NCI-H2029 treated with DMSO at 0.1 percent for 48 hours (cell line): ENCODE results near the gene PCDH9.

Source experiments
- DNase-seq: peaks from one replicate; lab custom pipeline; 2025; lab: John Stamatoyannopoulos, UW

Gene PCDH9

DNA sequence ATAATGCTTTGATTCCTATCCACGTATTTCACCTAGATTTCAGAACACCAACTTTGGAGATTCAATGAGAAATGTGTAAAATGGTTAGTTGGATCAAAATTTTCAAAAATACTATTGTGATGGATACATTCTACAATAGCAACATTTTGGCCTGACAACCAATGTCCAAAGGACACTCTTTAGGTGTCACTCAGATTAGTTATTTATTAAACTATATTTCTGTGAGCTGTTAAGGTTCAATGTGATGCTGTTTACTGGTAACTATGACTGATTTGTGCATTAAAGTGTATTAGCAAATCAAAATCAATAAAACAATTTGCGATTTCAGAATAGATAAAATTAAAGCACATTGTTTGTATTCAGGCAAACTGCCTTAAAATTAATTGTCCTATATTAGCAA is 149.8 kb downstream of the PCDH9 start:
- DNase-seq, result no peak

DNA sequence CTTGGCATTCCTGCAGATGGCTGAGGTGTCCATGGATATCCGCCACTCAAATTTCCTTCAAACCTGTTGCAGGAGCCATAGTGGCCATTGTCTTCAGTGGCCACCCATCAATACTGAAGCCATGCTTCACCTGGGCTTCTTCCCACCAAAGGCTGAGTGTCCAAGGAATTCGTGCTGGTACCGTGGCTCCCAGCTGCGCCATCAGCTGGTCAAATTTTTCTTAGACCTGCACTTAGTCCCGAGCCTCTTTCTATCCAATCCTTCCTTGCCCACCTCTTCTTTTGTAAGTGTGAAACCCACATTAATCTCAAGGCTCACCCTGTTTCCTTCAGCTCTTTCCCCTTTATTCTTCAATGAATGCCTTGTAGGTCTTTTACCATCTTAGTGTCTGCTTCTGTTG is 152.1 kb downstream of the PCDH9 start:
- DNase-seq, result no peak

DNA sequence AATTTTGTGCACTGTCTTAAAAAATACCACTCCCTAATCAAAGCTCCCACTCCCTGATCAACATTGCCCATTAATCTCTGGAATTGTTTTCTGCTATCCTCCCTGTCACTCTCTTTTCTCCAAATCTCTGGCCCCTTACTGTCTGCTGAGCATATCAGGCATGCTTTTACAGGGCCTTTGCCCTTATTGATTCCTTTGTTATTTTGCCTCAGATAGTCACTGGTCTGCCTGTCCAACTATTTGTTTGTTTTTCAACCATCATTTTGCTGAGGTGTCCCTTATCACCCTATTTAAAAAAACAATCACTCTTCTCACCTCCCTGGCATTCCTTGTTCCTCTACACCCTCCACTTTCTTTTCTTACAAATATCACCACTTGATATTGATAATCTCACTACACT is 153.0 kb downstream of the PCDH9 start:
- no peak for DNase-seq

DNA sequence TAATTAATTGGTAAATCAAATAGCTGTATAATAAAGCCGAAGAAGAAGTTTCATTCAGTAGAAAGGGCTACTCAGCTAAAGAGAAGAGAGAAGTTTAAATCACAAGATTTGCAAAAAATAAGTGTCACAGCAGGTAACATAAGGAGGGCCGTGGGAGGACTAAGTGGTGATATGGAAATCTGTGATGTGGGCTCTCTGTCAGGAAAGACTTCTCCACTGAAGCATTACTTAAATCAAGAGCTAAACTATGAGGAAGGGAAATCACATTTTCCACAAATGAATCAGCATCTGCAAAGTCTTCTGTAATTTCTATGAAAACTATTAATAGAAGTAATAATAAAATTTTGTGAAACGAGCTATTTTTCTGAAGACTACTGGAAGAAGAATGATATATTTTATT is 153.8 kb downstream of the PCDH9 start:
- no peak for DNase-seq

DNA sequence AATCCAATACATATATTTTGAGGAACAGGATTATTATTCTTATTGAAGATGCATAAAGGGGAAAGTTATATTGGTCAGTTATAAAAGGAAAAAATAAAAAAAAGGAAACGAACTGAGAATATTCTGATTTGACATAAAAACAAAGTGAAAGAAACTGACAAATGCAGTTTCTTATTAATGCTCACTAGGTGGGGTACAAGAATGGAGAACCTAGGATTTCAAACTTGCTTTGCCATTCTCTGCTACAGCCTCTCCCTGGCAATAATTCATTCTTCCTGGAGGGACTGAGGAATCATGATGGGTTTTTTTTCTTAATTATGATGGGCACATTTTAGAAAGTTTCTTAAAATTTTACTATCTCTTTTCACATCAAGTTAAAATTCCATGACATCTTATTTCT is 154.9 kb downstream of the PCDH9 start:
- no peak for DNase-seq

DNA sequence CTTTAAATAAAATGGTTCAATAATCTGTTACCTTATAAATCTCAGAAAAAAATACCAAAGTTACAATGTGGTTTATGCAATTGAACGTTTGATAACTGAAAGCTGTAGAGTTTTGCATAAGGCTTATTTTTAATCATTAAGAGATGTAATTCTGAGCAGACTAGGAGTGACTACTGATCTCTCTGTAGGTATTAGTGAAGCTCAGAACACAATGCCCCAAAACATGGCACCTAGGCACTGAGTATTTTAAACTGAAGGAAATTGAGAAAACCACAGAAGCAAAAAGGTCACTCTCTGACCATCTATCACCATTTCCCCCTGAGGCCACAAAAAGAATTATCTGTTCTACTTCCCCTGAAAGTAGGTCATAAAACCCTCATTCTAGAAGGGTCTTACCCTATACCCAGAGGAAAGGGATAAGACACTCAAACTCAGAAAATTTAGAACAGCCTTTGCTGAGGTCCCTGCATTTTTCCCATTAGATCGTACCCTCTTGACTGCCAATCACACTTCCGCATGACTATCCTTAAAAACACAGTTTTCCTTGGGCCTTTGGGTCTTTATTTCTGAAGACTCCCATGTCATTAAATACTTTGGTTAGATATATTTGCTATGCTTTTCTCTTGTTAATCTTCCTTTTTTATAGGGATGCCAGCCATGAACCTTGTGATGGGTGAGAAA is 158.1 kb downstream of the PCDH9 start:
- DNase-seq, result no peak

DNA sequence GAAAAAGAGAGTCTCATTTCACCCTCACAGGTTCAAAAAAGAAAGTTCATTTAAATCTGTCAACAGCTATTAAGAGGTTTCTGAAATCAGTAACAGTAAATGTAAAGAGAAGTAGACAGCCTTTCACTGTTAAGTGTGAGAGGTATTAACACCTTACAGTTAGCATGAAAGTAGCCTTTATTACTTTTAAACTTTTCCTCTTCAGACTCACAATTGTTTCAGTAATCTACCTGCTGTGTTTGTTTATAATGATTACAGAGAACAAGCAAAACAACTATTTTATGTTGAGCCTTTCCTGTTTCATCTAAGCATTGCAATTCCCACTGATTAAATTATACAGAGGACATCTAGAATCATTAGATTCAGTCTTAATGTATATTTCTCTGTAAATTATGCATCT is 159.8 kb downstream of the PCDH9 start:
- no peak for DNase-seq

DNA sequence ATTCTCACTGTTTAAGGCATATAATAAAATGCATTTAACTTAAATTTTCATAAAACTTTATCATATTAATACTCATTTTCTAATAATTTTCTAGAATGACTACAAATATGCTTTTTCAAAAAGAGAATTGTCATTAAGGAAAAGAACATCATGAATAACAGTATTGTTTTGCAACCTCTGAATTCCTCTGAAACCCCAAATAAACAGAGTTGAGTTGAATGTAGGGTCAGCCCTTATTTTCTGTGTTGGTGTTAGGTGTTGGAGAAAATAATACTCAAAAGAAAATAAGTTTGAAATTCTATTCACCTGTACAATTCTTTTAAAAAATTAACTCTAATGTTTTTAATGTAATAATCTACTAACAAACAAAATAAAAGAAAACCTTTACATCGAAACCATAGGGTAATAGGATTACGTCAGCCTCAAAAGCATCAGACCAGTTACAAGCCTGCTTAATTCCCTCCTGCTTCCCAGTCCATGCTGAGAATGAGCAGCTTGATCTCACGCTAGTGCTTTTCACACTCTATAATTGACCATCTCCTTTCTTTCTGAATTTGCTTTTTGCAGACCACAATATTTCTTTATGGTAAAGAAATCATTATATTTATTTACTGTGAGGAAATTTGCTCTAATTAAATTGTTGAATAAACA is 160.9 kb downstream of the PCDH9 start:
- DNase-seq, result no peak

DNA sequence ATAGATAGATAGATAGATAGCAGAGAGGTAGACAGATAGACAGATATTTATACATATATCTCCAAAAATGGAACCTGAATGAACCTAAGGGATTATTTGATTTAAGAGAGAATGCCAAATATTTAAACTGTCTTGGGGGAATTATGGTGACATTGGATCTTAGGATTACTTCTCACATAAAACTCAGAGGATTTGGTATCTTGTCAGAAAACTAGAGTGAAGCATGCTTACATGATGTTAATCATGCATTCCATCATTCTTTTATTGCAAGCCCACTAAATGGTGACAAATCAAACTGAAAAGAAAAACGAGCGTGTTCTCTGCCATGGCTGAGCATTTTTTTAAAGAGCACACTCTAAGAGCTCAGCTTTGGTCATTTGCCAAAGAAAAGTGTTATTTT is 165.2 kb downstream of the PCDH9 start:
- DNase-seq, result no peak

DNA sequence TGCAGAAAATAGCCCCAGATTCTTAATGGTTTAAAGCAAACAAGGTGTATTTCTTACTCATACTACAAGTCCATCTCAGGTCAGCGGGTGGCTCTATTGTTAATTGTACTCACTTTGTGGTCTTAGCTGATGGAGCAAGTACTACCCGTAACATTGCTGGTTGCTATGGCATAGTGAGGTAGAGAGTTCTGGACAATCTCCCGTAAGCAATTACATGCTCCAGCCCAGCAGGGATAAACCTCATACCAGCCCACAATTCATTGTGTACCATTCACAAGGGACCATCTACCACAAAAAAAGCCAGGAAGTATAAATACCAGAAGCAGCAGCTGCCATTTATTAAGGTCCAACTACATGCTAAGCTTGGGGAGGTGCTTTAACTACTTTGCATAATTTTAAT is 167.1 kb downstream of the PCDH9 start:
- no peak for DNase-seq

DNA sequence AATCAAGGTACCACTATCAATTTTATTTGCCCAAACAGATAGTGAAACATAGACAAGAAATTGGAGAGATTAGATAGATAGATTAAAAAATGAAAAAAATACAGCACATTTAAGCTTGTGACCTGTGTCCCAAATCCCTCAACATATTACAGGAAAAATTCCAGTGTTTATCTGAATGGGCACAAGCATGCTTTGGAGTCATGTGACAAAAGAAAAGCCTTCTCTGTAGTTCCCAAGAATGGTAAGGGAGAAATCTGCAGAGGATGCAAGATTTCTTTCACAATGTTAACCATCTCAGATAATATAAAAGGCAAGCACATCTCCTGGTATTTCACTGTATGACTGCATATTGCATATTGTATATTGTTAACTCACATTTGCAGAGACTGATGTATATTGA is 168.0 kb downstream of the PCDH9 start:
- no peak for DNase-seq

DNA sequence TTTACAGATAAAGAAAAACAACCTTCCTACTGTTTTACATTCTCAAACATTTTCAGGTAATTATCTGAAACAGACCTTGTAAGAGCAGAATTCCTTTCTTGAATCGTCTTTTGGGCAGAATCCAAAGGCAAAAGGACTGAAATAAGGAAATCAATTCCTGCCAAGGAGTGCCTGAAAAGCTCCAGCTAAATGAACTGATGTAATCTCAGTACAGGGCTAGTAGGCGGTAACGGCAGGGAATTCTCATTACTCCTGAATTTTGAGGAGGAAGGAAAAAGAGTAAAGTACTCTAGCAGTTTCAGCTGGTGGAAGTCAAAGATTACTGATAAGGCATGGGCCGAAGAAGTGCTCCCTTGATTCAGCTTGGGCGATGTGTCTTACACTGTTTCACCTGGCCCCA is 168.4 kb downstream of the PCDH9 start:
- DNase-seq, result no peak

DNA sequence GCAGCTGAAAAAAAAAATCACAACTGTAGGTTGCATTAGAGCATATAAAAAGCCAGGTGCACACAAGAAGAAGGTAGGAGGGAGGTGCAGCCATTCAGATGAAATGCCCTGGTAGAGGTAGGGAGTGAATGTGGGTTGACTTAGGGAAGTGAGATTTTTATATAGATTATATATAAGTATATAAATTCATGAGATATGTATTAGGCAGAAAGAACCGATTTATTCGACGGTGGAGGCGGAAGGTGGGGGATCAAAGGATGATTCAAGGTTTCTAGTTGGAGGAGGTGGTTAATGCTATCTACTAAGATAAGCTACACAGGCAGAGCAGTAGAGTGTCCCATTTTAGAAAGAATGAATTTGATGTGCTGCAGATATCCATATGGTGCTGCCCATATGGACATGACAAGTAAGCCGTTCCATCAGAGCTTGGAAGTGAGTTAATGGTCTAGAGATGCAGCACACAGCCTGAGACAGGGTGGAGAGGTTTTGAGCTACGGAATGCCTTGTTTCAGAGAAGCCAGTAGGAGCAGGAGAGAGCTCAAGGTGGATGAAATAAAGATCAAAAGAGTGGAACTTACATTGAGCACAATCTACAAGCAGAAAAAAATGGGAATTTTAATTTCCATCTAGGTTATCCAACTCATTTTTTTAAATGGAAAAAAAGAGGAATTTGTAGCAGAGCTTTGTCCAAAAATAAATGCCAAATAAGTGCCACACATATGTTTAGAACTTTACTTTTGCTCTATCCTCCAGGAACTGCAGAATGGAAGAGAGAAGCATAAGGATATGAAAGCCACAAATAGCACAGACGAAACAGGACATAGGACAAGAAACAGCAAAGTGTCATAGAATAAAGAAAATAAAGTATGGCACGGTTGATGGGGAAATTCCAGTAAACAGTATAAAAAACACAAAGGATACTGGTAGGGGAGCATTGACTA is 177.3 kb downstream of the PCDH9 start:
- no peak for DNase-seq

DNA sequence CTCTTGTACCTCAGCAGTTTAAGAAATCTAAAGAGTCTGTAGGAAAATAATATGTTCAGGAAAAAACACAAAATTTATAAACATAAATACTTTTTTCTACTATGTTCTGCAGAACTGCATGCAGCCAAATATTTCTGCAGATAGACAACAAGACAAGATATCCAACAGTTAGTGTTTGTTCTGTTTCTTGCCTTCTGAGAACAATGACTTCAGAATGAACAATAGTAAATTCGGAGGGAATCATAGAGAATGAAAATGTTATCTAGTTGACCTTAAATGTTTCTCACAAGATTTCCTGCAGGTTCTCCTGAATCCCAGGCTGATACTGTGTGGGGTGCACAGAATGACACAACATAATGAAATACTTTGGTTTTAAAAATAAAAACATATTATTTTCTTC is 180.4 kb downstream of the PCDH9 start:
- no peak for DNase-seq

DNA sequence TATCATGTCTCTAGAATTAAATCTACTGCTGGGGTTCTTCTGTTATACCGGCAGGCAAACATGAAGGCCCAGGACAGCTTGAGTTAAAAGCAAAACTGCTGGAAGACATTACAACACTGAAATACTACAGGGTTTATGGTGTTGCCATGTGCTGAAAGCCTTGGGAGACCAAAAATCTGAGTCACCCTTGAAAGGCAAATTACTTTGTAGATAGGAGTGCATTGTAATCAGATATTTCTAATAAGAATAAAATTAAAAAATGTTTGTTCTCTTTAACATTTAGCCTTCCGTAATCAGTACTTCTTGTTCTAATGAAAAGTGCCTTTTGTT is 181.3 kb downstream of the PCDH9 start:
- DNase-seq, result no peak

DNA sequence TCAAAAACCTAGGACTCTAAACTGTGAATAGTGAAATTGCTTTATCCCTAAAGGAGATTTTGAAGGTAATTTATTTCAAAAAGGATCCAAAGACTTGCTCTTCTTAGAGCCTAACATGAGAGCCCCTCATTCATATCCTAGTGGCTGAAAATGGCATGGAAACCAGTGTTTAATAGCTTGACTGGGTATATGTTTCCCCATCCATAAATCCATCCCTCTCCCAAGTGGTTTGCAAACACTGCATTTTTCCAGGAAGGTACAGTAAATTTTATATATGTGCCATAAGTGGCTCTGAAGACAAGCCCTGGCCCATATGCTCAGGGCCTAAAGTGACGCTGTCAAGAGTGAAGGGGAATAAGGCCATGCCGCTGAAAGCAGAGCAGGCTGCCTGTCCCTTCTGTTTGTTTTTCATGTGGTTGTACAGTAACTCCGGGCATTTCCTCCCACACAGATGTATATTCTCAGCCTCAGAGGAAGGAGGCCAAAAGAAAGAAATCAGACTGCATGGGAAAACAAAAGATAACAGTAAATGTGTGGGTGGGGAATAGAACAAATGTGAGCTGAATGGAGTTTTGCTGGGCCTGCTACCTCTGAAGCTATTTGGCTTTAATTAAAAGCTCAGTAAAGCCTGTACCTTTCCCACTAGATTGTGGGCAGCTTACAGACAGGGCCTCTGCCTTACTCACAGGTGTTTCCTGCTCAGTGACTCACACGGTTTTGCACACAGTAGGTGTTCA is 181.9 kb downstream of the PCDH9 start:
- DNase-seq, result no peak

DNA sequence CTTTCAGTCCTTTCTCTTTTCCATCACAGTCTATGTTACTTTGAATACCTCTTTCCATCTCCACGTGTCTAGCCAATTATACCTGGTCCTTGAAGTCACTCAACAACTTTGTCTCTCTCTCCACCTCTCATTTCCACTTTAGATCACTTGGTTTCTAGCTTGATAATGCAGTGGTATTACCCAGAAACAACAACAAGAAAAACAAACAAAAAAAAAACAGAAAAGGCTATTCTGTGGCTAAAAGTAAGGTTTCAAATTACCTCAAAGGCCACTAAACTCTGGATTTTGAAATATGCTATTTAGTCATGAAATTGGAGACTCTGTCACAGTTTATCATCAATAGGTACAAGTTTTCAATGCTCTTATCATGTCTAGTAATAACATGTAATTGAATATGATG is 184.8 kb downstream of the PCDH9 start:
- DNase-seq, result no peak

DNA sequence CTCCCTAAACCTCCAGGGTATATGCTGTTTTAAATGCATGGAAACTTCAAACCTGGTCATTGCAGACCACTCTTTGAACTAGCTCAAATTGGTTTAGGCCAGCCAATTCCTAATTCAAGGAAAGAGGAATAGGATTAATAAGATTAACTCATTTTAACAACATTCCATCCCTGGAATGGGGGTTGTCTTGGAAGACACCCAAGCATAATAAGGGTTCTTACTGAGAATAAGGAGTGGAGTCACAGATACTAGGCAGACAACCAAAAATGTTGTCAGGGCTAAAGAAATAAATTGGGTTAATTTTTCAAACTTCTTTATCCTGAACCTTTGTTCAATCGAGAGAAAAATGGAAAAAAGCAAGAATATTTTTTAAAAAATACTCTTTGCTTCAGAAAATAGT is 186.2 kb downstream of the PCDH9 start:
- no peak for DNase-seq

DNA sequence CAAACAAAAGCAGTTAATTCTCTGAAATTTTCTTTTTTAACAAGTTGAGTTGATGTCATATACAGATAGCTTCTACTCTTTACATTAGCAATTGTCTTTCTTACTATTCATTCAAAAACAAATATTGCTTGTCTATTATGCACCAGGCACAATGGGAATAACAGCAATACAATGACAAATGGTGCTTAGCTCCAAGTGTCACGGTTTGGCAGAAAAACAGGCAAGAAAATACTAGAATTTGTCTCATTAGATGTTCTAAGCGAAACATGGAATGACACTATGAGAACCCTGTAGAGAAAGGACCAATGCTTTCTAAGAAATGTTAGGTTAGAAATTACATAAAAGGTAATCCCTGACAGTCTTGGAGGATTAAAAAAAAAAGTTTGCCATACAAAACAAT is 187.6 kb downstream of the PCDH9 start:
- DNase-seq, result no peak

DNA sequence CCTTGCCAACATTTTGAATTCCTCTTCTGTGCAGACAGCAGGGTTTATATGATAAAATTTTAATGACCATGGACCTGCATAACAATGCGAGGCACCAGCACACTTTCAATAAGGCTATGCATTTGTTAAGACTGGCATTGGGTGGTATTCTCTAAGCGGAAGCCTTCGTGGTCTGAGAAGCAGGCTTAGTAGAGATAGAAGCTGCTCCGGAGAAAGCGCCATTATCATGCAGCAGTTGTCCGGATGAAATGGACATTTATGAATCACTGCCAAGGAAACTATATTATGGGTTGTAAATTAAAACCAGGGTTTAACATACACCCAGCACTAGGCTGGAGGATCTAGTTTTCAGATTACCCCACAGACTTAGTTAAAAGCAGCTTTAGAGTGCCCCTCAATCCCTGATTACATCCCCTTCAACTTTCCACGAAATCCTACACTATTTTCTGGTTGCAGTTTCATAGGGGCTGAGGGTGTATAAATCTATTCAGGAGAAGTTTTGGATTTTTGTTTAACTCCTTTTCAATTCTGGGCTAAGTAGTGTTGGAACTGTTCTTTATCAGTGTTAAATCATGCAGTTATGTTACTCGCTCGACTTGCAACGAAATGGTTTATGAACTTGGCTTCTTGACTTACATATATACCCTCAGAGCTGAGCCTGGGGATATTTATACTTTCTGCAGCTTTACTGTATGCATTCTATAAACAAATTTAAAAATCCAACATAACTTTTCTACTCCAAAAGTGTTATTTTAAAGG is 193.3 kb downstream of the PCDH9 start:
- DNase-seq, result no peak

DNA sequence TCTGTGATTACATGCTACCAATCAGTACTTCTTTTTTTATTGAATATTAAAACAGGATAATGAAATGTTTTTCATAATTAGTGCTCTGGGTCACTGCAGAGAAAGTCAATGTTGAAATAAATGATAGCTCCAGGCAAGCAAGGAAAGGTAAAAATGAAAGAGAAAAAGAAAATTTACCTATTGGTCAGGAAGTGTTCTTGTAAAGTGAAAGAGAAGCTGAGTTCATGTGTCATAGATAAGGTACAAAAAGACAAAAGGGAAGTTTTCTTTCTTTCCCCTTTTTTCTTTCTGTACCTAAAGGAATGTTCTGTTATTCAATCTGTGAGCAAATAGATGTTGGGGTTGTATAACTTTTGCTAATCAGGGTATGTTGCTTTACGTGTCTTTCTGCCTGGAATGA is 197.0 kb downstream of the PCDH9 start:
- DNase-seq, result no peak
